ENCODE data around the gene CD34. TPM values are rescaled to one million over a fixed set of nuclear protein-coding genes. Genes with fewer than 3 reads are reported as not detected.

Gene CD34
- total RNA-seq, 2 donors from 2014 or later: 9.8 to 47.7 TPM

GRCh38 chr1:207923121-207923520 is 12.2 kb upstream of the CD34 start:
- no peaks in the 10 kb centered on the region for H3K27me3 ChIP-seq (replicated peaks; ENCODE audit: insufficient read depth)
- intact Hi-C loops (cut with DNase I): no loop called here
- no peaks in the 10 kb centered on the region for H3K9me3 ChIP-seq
- 90% methylated on average over 5 of the region's 5 CpGs for WGBS
- no peak overlapping the region for H3K27ac ChIP-seq
- no peak for DNase-seq (ENCODE audit: low spot score)
- no peaks in the 10 kb centered on the region for H3K36me3 ChIP-seq
- H3K4me3 ChIP-seq: no peak overlapping the region
- TF ChIP-seq POLR2AphosphoS5 (IDR thresholded peaks at IDR 0.05) (no peak), POLR2A (IDR thresholded peaks at IDR 0.05) (no peak), CTCF (IDR thresholded peaks at IDR 0.05) (no peak)
- H3K4me1 ChIP-seq (replicated peaks): peaks cover 3% of the 10 kb centered on the region

GRCh38 chr1:207922554-207922953 is 11.6 kb upstream of the CD34 start:
- no peak overlapping the region for H3K27ac ChIP-seq
- intact Hi-C loops (cut with DNase I): no loop called here
- TF ChIP-seq CTCF (IDR thresholded peaks at IDR 0.05): no peak
- no peak for TF ChIP-seq POLR2A (IDR thresholded peaks at IDR 0.05)
- no peak for TF ChIP-seq POLR2AphosphoS5 (IDR thresholded peaks at IDR 0.05)
- no peaks in the 10 kb centered on the region for H3K27me3 ChIP-seq (replicated peaks; ENCODE audit: insufficient read depth)
- DNase-seq (ENCODE audit: low spot score): no peak
- no peaks in the 10 kb centered on the region for H3K9me3 ChIP-seq
- H3K36me3 ChIP-seq: no peaks in the 10 kb centered on the region
- H3K4me3 ChIP-seq: no peak overlapping the region
- WGBS: 88% methylated on average over 8 of the region's 8 CpGs
- H3K4me1 ChIP-seq (replicated peaks): peaks cover 3% of the 10 kb centered on the region

GRCh38 chr1:207921321-207921720 is 10.4 kb upstream of the CD34 start:
- WGBS: 85% methylated on average over 3 of the region's 3 CpGs
- intact Hi-C loops (cut with DNase I): no loop called here
- H3K4me1 ChIP-seq (replicated peaks): peaks cover 3% of the 10 kb centered on the region
- H3K36me3 ChIP-seq: no peaks in the 10 kb centered on the region
- no peak for DNase-seq (ENCODE audit: low spot score)
- no peaks in the 10 kb centered on the region for H3K9me3 ChIP-seq
- no peak overlapping the region for H3K4me3 ChIP-seq
- TF ChIP-seq POLR2A (IDR thresholded peaks at IDR 0.05): no peak
- no peak for TF ChIP-seq CTCF (IDR thresholded peaks at IDR 0.05)
- no peak for TF ChIP-seq POLR2AphosphoS5 (IDR thresholded peaks at IDR 0.05)
- no peak overlapping the region for H3K27ac ChIP-seq
- H3K27me3 ChIP-seq (replicated peaks; ENCODE audit: insufficient read depth): no peaks in the 10 kb centered on the region

- H3K27ac ChIP-seq: no peak overlapping the region
- intact Hi-C loops (cut with DNase I): no loop called here
- no peak for DNase-seq (ENCODE audit: low spot score)
Measured at GRCh38 chr1:207920444-207921021, 9.6 kb upstream of the CD34 start.

More at GRCh38 chr1:207920444-207921021, 9.6 kb upstream of the CD34 start:
- Histone ChIP-seq H3K4me3 (no peak overlapping the region), H3K36me3 (no peaks in the 10 kb centered on the region), H3K27me3 (replicated peaks; ENCODE audit: insufficient read depth) (no peaks in the 10 kb centered on the region), H3K4me1 (replicated peaks) (peaks cover 3% of the 10 kb centered on the region), H3K9me3 (no peaks in the 10 kb centered on the region)
- 76% methylated on average over 2 of the region's 2 CpGs for WGBS
- TF ChIP-seq POLR2AphosphoS5 (IDR thresholded peaks at IDR 0.05) (no peak), POLR2A (IDR thresholded peaks at IDR 0.05) (no peak), CTCF (IDR thresholded peaks at IDR 0.05) (no peak)
